HG02840 (cell line): Measurements from ENCODE around the gene PPP1R13L.

Source experiments
- ATAC-seq: cut with Tn5 transposase; IDR thresholded peaks from one replicate; pipeline ENCODE4 v1.9.1; 2021; ENCODE audit warnings: mild to moderate bottlenecking, moderate library complexity, moderate number of reproducible peaks; ENCODE audit not compliant: unreplicated experiment, low FRiP score

Gene PPP1R13L

DNA sequence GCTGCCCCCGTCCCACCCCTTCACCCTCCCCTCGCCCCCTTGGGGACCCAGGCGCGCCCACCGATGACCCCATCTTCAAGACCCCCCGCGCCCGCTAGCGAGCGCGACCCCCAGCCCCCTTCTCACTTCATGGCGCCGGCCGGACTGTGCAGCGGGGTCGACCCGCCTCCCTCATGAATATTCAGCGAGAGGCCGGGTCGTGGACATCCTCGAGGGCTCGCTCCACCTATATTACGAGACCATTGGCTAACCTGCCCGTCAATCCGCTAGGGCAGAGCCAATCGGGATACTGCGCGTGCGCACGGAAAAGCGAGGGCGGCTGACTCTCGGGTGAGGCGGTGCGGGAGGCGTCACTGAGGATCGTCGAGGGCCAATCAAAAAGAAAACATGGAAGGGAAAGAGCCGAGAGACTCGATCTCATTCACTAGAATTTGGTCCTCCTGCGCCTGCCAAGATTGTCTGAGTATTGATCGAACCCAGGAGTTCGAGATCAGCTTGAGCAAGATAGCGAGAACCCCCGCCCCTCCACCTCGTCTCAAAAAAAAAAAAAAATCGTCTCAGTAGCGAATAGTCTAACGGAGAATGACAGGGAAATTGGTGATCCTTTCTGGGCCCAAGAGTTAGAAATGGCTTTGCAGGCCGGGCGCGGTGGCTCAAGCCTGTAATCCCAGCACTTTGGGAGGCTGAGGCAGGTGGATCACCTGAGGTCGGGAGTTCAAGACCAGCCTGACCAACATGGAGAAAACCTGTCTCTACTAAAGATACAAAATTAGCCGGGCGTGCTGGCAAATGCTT lies 34.3 kb downstream of the PPP1R13L start, which contains the start of gene ERCC2:
ERCC2 (minus strand) TSS at position 164 of the 795 bp plus-strand sequence; CDS start at position 131, 33 bp downstream.
- ATAC-seq = peak; percentile 94

DNA sequence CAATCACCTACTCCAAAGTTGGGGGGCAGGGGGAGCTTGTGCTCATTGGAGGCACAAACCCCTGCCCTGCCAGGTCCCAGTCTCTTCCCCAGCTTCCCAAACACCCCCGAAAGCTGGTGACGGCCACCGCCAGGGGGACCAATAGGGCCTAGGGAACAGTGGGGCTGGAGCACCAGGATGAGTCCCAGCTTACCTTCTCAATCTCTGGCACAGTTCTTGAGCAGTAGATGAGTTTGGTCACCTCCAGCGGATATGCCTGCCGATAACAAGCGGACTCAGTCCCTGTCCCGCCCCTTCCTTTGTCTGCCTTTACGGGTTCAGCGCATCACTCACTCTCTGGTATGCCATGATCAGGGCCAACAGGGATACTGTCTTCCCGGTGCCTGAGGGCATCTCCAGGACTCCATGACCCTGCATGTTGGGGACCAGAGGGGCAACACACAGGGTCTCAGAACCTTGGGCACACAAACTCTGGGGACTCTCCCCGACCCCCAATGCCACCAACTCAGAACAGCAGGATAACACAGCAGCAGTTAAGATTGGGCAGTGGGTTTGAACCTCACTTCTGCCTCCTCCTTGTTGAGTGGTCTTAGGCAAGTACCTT lies 36.0 kb downstream of the PPP1R13L start:
- no peak for ATAC-seq

DNA sequence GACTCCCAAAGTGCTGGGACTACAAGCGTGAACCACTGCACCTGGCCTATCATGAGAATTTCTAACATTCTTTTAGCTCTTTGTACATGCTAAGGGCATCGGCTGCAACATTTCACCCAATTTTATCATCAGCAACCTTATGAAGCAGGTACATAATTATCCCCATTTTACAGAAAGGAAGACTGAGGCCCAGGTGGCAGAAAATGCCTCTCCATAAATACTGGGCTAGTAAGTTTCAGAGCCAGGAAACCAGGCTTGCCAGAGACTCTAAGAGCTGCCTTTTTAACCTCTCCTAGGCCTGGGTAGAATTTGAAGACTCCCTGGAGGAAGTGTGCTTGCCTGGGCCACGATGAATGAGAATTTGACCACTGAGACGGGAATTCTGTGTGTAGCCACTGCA lies 36.7 kb downstream of the PPP1R13L start:
- ATAC-seq = no peak

DNA sequence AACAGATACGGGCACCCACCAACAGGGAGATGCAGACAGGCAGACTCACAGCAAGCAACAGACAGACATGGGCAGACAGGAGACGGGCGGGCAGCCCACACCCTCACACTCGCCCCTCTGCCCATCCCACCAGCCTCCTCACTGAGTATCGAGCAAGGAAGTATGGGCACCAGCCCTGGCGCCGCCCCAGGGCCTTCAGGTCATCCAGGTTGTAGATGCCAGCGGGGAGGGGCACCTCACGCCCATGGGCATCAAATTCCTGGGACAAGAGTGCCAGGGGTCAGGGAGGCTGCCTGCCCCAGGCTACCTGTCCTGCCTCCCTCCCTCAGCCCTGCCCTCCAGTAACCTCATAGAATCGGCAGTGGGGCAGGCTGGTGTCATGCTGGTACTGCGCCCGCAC lies 40.2 kb downstream of the PPP1R13L start:
- no peak for ATAC-seq

DNA sequence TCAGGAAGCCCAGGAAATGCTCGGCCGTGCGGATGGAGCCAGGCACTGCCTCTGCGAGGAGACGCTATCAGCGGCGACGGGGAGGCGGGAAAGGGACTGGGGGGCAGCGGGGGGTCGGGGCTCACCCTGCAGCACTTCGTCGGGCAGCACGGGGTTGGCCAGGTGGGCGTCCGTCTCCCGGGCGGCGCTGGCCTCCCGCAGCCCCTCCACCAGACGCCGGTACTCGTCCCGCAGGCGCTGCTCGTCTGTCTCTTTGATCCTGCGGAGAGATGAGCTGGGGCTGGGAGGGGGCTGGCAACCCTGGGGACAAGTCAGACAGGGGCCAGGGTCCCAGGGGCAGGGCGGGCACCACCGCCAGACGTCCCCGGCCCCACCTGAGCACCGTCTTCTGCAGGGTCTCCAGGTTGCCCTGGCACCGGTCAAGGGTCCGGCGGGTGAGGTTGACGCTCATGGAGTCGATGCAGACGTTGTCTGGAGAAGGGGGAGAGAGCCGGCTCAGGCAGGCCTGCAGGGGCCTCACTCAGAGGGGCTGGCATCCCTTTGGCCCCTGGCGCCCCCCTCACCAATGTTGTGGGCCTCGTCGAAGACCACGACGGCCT lies 40.9 kb downstream of the PPP1R13L start:
- ATAC-seq = no peak

GRCh38 chr19:45362291-45362690 lies 42.6 kb downstream of the PPP1R13L start:
- ATAC-seq = no peak

- no peak for ATAC-seq
Measured at GRCh38 chr19:45361608-45362007, 43.3 kb downstream of the PPP1R13L start.

GRCh38 chr19:45358213-45358792 lies 46.6 kb downstream of the PPP1R13L start:
- ATAC-seq = no peak

DNA sequence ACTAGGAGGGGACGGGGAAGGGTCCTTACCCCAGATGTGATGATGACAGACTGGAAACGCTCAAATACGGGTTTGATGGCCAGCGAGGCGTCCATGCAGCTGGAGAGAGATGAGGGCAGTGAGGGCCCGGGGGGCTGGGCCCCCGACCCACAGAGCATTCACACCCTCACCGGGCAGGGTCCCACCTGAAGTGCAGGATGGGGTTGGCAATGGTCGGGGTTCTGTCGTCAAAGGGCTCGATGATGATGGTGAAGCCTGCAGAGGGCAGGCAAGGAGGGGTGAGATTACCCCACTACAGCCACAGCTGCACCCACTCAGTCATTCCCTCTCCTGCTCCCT lies 47.5 kb downstream of the PPP1R13L start:
- ATAC-seq = no peak

DNA sequence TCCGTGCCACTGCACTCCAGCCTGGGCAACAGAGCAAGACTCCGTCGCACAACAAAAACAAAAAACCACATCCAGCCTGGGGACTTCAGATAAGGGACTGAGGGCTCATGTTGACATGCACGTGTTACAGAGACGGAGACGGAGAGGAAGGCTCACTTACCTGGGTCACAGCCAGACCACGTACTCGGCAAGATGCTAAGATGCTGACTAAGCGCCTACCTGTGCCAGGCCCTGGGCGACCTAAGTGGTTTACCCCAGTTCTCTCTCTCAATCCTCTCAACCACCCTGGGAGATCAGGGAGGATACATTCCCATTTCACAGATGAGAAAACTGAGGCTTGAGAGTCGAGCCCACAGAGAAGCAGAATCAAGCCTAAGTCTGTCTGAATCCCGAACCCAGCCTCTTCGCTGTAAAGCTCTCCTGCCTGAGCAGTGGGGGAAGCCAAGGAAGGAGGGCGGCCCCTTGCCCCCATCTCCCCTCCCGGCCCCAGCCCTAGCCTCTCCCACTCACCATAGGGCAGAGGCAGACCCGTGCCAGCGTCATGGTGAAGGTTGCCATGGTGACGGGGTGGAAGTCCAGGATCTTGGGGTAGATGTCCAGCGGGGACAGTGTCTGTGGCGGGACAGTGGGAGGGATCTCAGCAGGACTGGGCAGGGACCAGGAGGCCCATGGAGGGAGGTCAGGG lies 48.0 kb downstream of the PPP1R13L start:
- ATAC-seq = no peak

GRCh38 chr19:45355910-45356309 lies 49.0 kb downstream of the PPP1R13L start:
- no peak for ATAC-seq

GRCh38 chr19:45355402-45355801 lies 49.5 kb downstream of the PPP1R13L start:
- no peak for ATAC-seq

- ATAC-seq = no peak
Measured at GRCh38 chr19:45354241-45354842, 50.5 kb downstream of the PPP1R13L start.

DNA sequence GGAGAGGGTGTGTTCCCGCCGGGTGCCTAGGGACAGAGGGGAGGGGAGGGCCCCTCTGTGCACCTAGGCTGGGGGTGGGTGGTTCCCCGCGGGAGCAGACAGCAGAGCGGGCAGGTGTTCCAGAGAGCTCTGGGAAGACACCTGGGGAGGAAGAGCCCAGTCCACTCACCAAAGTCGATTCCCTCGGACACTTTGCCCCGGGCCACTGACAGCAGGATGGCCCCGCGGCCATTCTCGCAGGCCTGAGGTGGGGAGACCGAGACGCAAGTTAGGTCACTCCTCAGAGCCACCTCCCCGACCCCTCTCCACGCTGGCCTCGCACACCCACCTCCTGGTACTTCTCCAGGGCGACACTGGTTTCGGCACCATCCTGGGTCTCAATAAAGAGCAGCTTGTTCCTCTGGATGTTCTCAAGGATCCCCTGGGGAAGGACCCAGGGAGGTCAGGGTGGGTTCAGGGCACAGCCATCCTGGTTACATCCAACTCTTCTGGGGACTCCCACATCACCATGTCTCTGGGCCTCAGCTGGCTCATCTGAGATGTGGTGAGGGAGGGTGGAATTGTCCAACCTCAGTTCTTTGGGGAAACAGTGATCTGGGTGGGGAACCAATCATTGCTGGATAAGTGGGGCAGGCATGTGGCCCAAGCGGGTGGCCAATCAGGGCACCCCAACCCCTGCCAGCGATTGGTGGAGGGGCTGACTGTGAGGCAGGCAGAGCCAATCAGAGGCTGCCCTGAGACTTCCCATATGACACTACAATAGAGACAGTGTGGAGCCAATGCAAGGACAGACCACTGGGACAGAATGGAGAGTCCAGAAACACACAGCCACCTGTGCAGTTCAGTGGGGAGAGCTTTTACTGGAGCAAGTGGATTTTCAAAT lies 51.7 kb downstream of the PPP1R13L start:
- no peak for ATAC-seq

GRCh38 chr19:45352471-45352870 lies 52.4 kb downstream of the PPP1R13L start:
- no peak for ATAC-seq

- no peak for ATAC-seq
Measured at GRCh38 chr19:45352062-45352461, 52.8 kb downstream of the PPP1R13L start.

- ATAC-seq = no peak
Measured at GRCh38 chr19:45351401-45351952, 53.4 kb downstream of the PPP1R13L start.

DNA sequence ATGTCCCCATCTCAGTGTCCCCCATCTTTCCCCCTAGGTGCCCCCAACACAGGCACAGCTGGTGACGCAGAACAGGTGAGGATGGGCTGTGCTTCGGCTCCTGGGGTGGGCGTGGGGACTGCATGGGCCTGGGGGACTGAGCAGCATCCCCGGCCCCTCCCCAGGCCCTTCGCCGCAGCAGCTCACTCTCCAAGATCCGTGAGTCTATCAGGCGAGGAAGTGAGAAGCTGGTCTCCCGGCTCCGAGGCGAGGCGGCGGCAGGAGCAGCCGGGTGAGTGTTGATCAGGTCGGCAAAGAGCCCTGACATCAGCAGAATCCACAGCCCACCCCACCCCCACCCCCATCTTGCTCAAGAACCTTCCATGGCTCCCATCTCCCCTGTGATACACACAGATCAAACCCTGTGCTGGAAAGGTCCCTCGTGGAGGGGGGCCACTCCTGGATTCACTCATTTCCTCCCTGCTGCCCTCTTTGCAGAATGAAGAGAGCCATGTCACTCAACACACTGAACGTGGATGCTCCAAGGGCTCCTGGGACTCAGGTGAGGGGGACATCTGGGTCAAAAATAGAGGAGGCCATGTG lies 54.3 kb downstream of the PPP1R13L start:
- ATAC-seq = no peak

- no peak for ATAC-seq
Measured at GRCh38 chr19:45349430-45349941, 55.4 kb downstream of the PPP1R13L start.
